Parathyroid adenoma (tissue), 2 donors: ENCODE measurements around the gene MAP3K21.

Source experiments
- H2AFZ ChIP-seq: fragments of 300-600 bp; sonication (generic); one replicate; pipeline ENCODE4 v1.7.0; 2017; ENCODE audit warnings: antibody characterized with exemption, mild to moderate bottlenecking
- H3K27ac ChIP-seq: fragments of 300-600 bp; sonication (generic); one replicate; pipeline ENCODE4 v1.7.0; 2017
- H3K27me3 ChIP-seq: fragments of 300-600 bp; sonication (generic); one replicate; pipeline ENCODE4 v1.7.0; 2017; ENCODE audit warnings: low read length; ENCODE audit not compliant: control insufficient read depth, insufficient read depth
- H3K36me3 ChIP-seq: fragments of 300-600 bp; sonication (generic); one replicate; pipeline ENCODE4 v1.7.0; 2017; ENCODE audit warnings: low read length; ENCODE audit not compliant: control insufficient read depth, insufficient read depth
- H3K4me1 ChIP-seq: fragments of 300-600 bp; sonication (generic); one replicate; pipeline ENCODE4 v1.7.0; 2017; ENCODE audit warnings: control low read depth
- H3K4me2 ChIP-seq: fragments of 300-600 bp; sonication (generic); one replicate; pipeline ENCODE4 v1.7.0; 2017; ENCODE audit warnings: low read length
- H3K4me3 ChIP-seq: fragments of 300-600 bp; sonication (generic); one replicate; pipeline ENCODE4 v1.7.0; 2017; ENCODE audit warnings: low read depth, low read length
- H3K79me2 ChIP-seq: fragments of 300-600 bp; sonication (generic); one replicate; pipeline ENCODE4 v1.7.0; 2017; ENCODE audit warnings: control low read depth
- H3K9ac ChIP-seq: fragments of 300-600 bp; sonication (generic); one replicate; pipeline ENCODE4 v1.7.0; 2017; ENCODE audit warnings: mild to moderate bottlenecking
- H3K9me3 ChIP-seq: fragments of 300-600 bp; sonication (generic); one replicate; pipeline ENCODE4 v1.7.0; 2017; ENCODE audit warnings: low read length; ENCODE audit not compliant: control insufficient read depth
- TF ChIP-seq, protein P1 (sequence below): fragments of 300-600 bp; sonication (generic); IDR thresholded peaks from one replicate; pipeline ENCODE4 v1.7.0; 2017; ENCODE audit warnings: antibody characterized with exemption, mild to moderate bottlenecking
- donor health status: primary hyperparathyroidism.

MAP3K21 gene

DNA sequence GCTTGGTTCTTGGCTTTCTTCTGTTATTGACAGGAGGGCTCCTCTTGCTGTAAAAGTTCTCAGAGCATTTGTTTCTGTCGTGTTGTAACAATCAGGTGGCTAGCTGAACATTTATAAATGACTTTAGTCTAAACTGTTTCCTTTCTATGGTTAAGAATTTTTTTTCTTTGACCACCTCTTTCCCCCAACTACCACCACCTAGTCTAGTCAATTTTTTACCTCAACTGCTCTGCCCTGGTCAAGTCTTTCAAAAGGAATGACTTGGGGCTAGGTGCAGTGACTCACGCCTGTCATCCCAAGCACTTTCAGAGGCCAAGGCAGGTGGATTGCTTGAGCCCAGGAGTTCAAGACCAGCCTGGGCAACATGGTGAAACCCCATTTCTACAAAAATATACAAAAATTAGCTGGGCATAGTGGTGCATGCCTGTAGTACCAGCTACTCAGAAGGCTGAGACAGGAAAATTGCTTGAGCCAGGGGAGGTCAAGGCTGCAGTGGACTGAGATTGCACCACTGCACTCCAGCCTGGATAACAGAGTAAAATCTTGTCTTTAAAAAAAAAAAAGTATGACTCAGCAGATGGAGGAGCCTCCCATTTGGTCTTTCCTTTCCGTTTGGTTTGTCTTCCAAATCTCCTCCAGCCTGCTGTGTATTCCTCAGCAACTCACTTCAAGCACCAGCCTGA lies 40.7 kb downstream of the MAP3K21 start:
- H2AFZ ChIP-seq: no peak overlapping the region
- no peak overlapping the region for H3K4me2 ChIP-seq
- H3K79me2 ChIP-seq: no peaks in the 10 kb centered on the region
- H3K9ac ChIP-seq: no peak overlapping the region
- H3K27me3 ChIP-seq: no peaks in the 10 kb centered on the region
- no peak overlapping the region for H3K4me3 ChIP-seq
- no peaks in the 10 kb centered on the region for H3K4me1 ChIP-seq
- TF ChIP-seq, protein P1, sequence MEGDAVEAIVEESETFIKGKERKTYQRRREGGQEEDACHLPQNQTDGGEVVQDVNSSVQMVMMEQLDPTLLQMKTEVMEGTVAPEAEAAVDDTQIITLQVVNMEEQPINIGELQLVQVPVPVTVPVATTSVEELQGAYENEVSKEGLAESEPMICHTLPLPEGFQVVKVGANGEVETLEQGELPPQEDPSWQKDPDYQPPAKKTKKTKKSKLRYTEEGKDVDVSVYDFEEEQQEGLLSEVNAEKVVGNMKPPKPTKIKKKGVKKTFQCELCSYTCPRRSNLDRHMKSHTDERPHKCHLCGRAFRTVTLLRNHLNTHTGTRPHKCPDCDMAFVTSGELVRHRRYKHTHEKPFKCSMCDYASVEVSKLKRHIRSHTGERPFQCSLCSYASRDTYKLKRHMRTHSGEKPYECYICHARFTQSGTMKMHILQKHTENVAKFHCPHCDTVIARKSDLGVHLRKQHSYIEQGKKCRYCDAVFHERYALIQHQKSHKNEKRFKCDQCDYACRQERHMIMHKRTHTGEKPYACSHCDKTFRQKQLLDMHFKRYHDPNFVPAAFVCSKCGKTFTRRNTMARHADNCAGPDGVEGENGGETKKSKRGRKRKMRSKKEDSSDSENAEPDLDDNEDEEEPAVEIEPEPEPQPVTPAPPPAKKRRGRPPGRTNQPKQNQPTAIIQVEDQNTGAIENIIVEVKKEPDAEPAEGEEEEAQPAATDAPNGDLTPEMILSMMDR: no peak
- H3K9me3 ChIP-seq: no peaks in the 10 kb centered on the region
- no peak overlapping the region for H3K27ac ChIP-seq
- no peaks in the 10 kb centered on the region for H3K36me3 ChIP-seq

- Histone ChIP-seq H3K9ac (no peak overlapping the region), H3K27me3 (no peaks in the 10 kb centered on the region)
- TF ChIP-seq, protein P1: no peak
These were observed 41.2 kb downstream of the MAP3K21 start for GRCh38 chr1:233368789-233369130.

DNA sequence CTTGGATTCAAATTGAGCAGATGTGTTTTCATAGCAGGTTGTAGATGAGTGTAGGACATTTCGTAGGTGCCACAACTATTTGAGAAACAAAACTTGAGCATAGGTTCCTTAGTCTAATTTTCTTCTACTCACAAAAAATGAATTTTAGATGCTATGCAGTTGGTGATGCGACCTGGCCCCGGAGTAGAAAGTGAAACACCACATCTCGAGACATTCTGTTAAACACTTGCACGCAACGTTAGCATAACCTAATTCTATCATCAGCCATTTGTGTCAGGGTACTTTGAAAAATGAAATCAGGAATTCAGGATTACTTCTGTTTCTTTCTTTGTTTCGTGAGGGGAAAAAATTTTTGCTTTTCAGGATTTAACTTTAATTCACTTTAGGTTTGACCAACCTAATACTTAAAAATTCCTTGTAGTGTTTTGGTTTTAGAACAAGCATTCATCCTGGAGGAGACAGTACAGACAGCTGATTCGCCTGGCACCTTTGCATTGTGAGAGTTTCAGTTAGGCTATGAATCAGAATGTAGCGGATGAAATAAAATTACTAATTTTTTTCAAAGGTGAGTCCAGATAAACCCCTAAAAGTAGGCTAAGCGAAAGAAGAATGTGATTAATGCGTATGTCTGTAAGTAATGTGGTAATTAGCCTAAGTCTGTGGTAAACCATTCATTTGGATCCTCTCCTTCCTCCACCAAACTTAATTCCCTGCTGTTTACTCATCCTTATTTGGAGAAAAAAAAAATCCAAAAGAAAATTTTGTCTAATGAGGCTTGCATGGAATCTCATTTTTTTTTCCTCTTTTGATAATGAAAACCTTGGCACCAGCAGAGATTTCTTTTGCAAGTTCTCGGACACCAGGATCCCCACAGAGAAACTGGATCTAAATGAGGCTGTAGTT lies 44.9 kb downstream of the MAP3K21 start:
- no peak overlapping the region for H3K4me2 ChIP-seq
- no peak overlapping the region for H3K4me3 ChIP-seq
- TF ChIP-seq, protein P1: no peak
- no peaks in the 10 kb centered on the region for H3K4me1 ChIP-seq
- H3K79me2 ChIP-seq: no peaks in the 10 kb centered on the region
- no peak overlapping the region for H3K27ac ChIP-seq
- no peaks in the 10 kb centered on the region for H3K27me3 ChIP-seq
- no peaks in the 10 kb centered on the region for H3K9me3 ChIP-seq
- H2AFZ ChIP-seq: no peak overlapping the region
- H3K36me3 ChIP-seq: no peaks in the 10 kb centered on the region
- no peak overlapping the region for H3K9ac ChIP-seq

More at GRCh38 chr1:233368789-233369130, 41.2 kb downstream of the MAP3K21 start:
- Histone ChIP-seq H3K9me3 (no peaks in the 10 kb centered on the region), H3K4me1 (no peaks in the 10 kb centered on the region), H3K79me2 (no peaks in the 10 kb centered on the region), H3K4me2 (no peak overlapping the region), H3K4me3 (no peak overlapping the region), H3K36me3 (no peaks in the 10 kb centered on the region), H3K27ac (no peak overlapping the region), H2AFZ (no peak overlapping the region)

DNA sequence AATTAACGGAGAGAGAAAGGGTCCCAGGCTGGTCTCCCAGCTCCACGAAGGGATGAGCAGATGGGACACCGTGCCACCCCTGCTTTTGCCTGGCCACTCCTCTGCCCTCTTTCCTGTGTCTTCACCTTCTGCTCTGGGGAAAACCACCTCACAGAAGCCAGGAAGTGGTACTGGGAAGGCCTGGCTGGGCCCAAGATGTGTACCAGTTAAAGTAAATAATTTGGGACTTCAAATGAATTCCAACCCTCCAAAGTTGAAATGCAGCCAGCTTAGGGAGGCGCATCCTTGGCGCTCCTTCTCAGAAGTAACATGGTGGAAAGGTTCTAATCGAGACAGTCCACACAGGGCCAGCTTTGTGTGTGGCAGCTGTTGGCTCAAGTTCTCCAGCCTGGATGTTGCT lies 45.7 kb downstream of the MAP3K21 start:
- Histone ChIP-seq H3K4me3 (no peak overlapping the region), H3K4me1 (no peaks in the 10 kb centered on the region), H3K9ac (no peak overlapping the region), H3K4me2 (no peak overlapping the region), H2AFZ (no peak overlapping the region), H3K79me2 (no peaks in the 10 kb centered on the region), H3K27me3 (no peaks in the 10 kb centered on the region), H3K27ac (no peak overlapping the region), H3K36me3 (no peaks in the 10 kb centered on the region), H3K9me3 (no peaks in the 10 kb centered on the region)
- TF ChIP-seq, protein P1: no peak
